Stimulated activated CD4-positive, alpha-beta T cell treated with anti-CD3 and anti-CD28 coated beads, Interleukin-4, amount 100 ng/mL, for 24 hours (primary cell): ENCODE measurements around the gene MACC1.
"Not testable (repeated sequence)": the region's sequence is repeated elsewhere in the genome, so short reads cannot be mapped to it uniquely, and the experiment has no call there.

Experiments used
- DNase-seq: peaks from one replicate; pipeline ENCODE4 v3.0.0-alpha.2; 2020

MACC1 gene

GRCh38 chr7:20203316-20203715 is 13.9 kb downstream of the MACC1 start:
- no peak for DNase-seq

GRCh38 chr7:20201380-20201779 is 15.8 kb downstream of the MACC1 start:
- no peak for DNase-seq

GRCh38 chr7:20200971-20201370 is 16.2 kb downstream of the MACC1 start:
- DNase-seq = no peak

- DNase-seq = no peak
Observed at GRCh38 chr7:20200361-20200760, 16.8 kb downstream of the MACC1 start.

GRCh38 chr7:20199015-20199737 is 18.0 kb downstream of the MACC1 start:
- no peak for DNase-seq

- no peak for DNase-seq
Observed at GRCh38 chr7:20198260-20198659, 18.9 kb downstream of the MACC1 start.

GRCh38 chr7:20197837-20198236 is 19.3 kb downstream of the MACC1 start:
- DNase-seq = no peak

DNA sequence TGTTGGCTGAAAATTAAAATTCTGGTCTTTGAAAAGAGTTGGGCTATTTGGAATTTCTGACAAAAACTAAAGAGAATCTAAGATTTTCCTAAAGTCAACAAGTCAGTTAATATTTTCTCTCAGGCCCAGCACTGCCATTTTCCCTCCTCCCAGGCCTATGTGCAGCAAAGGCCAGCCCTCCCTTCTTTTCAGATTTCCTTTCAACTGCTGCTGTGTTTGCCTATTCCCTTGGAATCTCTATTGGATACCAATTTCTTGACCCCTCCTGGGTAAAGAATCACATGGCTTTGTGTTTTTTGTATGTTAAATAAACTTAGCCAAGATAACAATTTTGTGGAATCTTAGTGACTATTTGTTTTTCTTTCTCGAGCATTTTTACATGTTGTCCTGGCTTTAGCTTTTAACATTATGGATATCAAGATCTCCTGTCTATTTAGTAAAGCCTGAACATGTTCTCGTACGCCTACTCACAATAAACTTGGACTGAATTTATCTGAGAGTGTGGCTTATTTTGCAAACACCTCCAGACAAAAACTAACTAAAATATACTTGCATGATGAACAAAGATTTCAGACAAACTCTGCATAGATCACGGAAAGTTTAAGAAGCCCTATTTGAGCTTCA is 19.9 kb downstream of the MACC1 start:
- no peak for DNase-seq

- no peak for DNase-seq
Observed at GRCh38 chr7:20194343-20194995, 22.7 kb downstream of the MACC1 start.

GRCh38 chr7:20193873-20194272 is 23.3 kb downstream of the MACC1 start:
- DNase-seq = no peak

DNA sequence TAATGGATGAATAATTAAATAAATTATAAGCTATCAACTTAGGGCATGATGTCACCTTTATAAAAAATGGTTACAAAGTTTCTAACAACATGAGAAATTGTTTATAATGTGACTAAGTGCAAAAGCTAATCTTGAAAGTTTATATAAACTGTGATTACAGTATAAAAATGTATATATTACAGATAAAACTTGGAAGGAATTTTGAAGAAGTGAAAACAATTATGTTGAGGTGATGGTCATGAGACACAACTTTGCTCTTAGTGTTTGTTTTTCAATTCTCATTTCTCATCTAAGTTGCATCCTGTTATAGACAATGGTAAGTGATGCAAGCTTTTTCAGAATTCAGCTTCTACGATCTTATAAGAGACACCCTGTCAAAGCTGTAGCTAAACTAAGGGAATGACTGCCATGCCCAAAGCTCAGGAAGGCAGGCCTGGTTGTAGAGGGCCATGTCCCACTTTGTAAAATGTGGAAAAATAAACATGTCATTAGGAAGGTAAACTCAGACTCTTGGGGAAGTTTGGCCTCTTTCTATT is 23.9 kb downstream of the MACC1 start:
- no peak for DNase-seq

DNA sequence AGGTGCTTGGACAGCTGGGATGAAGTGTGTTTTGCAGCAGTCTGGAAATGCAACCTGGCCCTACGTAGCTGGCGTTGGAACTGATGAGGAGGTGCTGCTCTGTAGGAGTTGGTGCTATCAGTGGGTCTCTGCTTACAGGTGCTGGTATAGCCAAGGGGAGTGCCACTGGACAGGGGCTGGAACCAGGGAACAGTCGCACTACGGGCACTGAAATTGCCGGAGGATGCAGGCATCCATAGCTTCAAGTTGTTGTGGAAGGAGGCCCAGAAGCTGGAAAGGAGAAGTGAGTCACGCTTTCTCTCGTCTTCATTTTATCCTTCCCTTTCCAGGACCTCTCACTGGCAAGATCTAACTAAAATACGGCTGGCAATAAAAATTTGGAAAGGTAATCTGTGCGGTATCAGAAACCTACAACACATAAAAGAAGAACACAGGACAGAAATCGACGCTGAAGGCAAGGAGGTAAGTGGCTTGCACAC is 25.8 kb downstream of the MACC1 start:
- no peak for DNase-seq

GRCh38 chr7:20190560-20191390 is 26.4 kb downstream of the MACC1 start:
- DNase-seq = no peak

GRCh38 chr7:20189852-20190251 is 27.3 kb downstream of the MACC1 start:
- DNase-seq = no peak

GRCh38 chr7:20188567-20188966 is 28.6 kb downstream of the MACC1 start:
- DNase-seq = no peak

DNA sequence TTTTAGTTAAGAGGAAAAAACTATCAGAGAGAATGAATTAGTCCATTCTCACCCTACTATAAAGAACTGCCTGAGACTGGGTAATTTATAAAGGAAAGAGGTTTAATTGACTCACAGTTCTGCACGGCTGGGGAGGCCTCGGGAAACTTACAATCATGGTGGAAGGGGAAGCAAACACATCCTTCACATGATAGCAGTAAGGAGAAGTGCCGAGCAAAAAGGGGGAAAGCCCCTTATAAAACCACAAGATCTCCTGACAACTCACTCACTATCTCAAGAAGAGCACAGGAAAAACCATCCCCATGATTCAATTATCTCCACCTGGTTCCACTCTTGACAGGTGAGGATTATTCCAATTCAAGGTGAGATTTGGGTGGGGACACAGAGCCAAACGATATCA is 29.3 kb downstream of the MACC1 start:
- DNase-seq = not testable (repeated sequence)

GRCh38 chr7:20185988-20186387 is 31.2 kb downstream of the MACC1 start:
- DNase-seq = no peak

- no peak for DNase-seq
Observed at GRCh38 chr7:20183086-20183485, 34.1 kb downstream of the MACC1 start.

GRCh38 chr7:20176578-20177242 is 40.5 kb downstream of the MACC1 start:
- DNase-seq = no peak

- no peak for DNase-seq
Observed at GRCh38 chr7:20173828-20174227, 43.4 kb downstream of the MACC1 start.

DNA sequence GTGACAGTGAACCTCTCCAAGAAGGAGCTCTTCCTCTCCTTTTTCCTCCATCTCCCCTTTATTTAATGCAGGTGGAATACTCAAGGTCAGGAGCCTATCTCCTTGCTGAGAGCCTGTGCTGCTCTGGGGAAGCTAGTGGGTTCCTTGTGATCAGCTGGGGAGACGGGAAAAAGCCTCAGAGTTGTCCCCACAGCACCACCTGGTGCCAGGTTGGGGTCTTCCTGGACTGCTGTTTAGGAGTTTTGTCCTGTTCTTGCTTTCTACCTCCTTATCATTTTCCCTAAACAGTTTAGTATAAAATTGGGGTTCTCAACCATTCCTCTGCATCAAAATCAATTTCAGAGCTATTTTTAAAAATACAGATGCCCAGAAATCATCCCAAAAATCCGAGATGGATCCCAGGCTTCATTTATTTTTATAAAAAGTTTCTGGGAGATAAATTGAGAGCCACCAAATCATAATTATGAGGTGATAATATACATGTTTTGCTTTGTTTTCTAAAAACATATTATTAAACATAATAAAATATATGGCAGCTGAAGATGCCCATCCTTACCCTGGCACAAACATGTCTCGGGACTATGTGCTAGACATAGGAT is 44.3 kb downstream of the MACC1 start:
- DNase-seq = no peak

- DNase-seq = no peak
Observed at GRCh38 chr7:20170633-20171032, 46.6 kb downstream of the MACC1 start.
